ENCODE data around the gene FBXL13. TPM values are rescaled to one million over a fixed set of nuclear protein-coding genes. Genes with fewer than 3 reads are reported as not detected.

Gene FBXL13
- total and polyA plus RNA-seq, 10 of the 15 experiments (the other 5 are each of a cell fraction or from before 2014, with no cell fraction given), result 0.08 to 0.95 (median 0.28) TPM; not detected in 2

DNA sequence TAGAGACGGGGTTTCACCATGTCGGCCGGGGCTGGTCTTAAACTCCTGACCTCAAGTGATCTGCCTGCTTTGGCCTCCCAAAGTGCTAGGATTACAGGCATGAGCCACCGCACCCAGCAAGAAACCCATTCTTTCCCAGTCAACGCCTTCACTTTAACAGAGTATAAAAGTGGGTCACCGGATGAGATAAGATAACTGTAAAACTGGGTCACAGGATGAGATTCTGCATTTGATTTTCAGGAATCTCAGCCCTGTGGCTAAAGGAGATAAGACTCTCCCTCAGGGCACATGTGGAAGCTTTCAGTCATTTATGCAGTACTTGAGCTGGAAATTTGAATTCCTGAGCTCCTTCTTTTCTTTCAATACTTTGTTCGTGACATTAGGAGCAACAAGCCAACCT lies 91.0 kb downstream of the FBXL13 start:
- Histone ChIP-seq H3K4me1 (ENCODE audit: control insufficient read depth, insufficient read depth, low read length) (no peaks in the 10 kb centered on the region), H3K9me3 (replicated peaks; ENCODE audit: control insufficient read depth, insufficient read depth, low read length) (no peaks in the 10 kb centered on the region), H3K36me3 (ENCODE audit: control insufficient read depth in 2 of 2, insufficient read depth in 2 of 2, low read length in 1 of 2) (no peaks in the 10 kb centered on the region), H3K27me3 (replicated peaks in 1 of 2; ENCODE audit: control insufficient read depth in 2 of 2, insufficient read depth in 2 of 2, low read length in 1 of 2) (no peaks in the 10 kb centered on the region), H3K27ac (ENCODE audit: control insufficient read depth, insufficient read depth) (no peak overlapping the region), H3K79me2 (ENCODE audit: control insufficient read depth, insufficient read depth, low read length) (no peaks in the 10 kb centered on the region), H3K4me2 (ENCODE audit: control insufficient read depth, insufficient read depth) (no peak overlapping the region), H3K4me3 (no peak overlapping the region), H4K20me1 (ENCODE audit: control insufficient read depth, insufficient read depth) (no peaks in the 10 kb centered on the region), H3K9ac (ENCODE audit: control insufficient read depth, insufficient read depth, low read length) (no peak overlapping the region), H2AFZ (ENCODE audit: control insufficient read depth, low read depth, low read length) (no peak overlapping the region)
- intact Hi-C loops (cut with micrococcal nuclease; ENCODE audit: unreplicated experiment) (no loop called here), in situ Hi-C loops (cut with MboI) (no loop called here)
- TF ChIP-seq RELA (IDR thresholded peaks at IDR 0.05; ENCODE audit: borderline replicate concordance, partially characterized antibody), result no peak
- TF ChIP-seq, protein P1, sequence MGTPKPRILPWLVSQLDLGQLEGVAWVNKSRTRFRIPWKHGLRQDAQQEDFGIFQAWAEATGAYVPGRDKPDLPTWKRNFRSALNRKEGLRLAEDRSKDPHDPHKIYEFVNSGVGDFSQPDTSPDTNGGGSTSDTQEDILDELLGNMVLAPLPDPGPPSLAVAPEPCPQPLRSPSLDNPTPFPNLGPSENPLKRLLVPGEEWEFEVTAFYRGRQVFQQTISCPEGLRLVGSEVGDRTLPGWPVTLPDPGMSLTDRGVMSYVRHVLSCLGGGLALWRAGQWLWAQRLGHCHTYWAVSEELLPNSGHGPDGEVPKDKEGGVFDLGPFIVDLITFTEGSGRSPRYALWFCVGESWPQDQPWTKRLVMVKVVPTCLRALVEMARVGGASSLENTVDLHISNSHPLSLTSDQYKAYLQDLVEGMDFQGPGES (IDR thresholded peaks at IDR 0.05), result no peak
- no peak for TF ChIP-seq MYC (IDR thresholded peaks at IDR 0.05; ENCODE audit: insufficient read depth, insufficient read length, insufficient replicate concordance, low read length, severe bottlenecking)
- no TSS peak for BruUV-seq (replicated peaks)
- DNase-seq (ENCODE audit: low read depth, low spot score) (no peak), ATAC-seq (no peak), FAIRE-seq (no peak)
- ChIA-PET RAD21 (ENCODE audit: unreplicated experiment) (no interaction called here), CTCF (no interaction called here), SMC1A (ENCODE audit: uncharacterized antibody, unreplicated experiment) (no interaction called here), POLR2A (no interaction called here)
- 62% methylated on average over 7 of the region's 7 CpGs for WGBS (ENCODE audit: insufficient coverage, insufficient replicate concordance, low lambda C conversion rate, missing lambda C conversion rate)

DNA sequence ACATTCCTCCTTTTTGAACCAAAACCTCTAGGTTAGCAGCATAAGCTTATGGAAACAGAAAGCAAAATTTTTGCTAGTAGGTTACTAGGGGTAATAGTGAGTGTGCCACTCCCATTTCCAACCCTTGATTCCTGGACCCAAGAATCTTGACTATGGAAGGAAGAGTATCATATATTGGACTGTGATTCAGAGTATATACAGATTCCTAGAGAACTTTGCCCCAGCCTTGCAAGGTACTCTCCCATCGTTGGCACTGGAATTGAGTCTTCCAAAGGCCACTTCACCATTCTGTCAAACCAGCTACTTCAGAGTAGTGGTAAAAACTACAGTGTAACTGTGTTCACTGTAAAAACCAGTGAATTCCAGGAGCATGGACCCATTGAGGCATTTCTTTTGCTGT lies 92.4 kb downstream of the FBXL13 start:
- no peak overlapping the region for H3K27ac ChIP-seq (ENCODE audit: control insufficient read depth, insufficient read depth)
- no peaks in the 10 kb centered on the region for H3K4me1 ChIP-seq (ENCODE audit: control insufficient read depth, insufficient read depth, low read length)
- no TSS peak for BruUV-seq (replicated peaks)
- H3K36me3 ChIP-seq (ENCODE audit: control insufficient read depth in 2 of 2, insufficient read depth in 2 of 2, low read length in 1 of 2), result no peaks in the 10 kb centered on the region
- DNase-seq (ENCODE audit: low read depth, low spot score) (no peak), ATAC-seq (no peak), FAIRE-seq (no peak)
- no peak overlapping the region for H3K4me3 ChIP-seq
- H2AFZ ChIP-seq (ENCODE audit: control insufficient read depth, low read depth, low read length), result no peak overlapping the region
- TF ChIP-seq, protein P2, sequence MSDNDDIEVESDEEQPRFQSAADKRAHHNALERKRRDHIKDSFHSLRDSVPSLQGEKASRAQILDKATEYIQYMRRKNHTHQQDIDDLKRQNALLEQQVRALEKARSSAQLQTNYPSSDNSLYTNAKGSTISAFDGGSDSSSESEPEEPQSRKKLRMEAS (IDR thresholded peaks at IDR 0.05; ENCODE audit: low read depth, low read length), result no peak
- TF ChIP-seq, protein P3, sequence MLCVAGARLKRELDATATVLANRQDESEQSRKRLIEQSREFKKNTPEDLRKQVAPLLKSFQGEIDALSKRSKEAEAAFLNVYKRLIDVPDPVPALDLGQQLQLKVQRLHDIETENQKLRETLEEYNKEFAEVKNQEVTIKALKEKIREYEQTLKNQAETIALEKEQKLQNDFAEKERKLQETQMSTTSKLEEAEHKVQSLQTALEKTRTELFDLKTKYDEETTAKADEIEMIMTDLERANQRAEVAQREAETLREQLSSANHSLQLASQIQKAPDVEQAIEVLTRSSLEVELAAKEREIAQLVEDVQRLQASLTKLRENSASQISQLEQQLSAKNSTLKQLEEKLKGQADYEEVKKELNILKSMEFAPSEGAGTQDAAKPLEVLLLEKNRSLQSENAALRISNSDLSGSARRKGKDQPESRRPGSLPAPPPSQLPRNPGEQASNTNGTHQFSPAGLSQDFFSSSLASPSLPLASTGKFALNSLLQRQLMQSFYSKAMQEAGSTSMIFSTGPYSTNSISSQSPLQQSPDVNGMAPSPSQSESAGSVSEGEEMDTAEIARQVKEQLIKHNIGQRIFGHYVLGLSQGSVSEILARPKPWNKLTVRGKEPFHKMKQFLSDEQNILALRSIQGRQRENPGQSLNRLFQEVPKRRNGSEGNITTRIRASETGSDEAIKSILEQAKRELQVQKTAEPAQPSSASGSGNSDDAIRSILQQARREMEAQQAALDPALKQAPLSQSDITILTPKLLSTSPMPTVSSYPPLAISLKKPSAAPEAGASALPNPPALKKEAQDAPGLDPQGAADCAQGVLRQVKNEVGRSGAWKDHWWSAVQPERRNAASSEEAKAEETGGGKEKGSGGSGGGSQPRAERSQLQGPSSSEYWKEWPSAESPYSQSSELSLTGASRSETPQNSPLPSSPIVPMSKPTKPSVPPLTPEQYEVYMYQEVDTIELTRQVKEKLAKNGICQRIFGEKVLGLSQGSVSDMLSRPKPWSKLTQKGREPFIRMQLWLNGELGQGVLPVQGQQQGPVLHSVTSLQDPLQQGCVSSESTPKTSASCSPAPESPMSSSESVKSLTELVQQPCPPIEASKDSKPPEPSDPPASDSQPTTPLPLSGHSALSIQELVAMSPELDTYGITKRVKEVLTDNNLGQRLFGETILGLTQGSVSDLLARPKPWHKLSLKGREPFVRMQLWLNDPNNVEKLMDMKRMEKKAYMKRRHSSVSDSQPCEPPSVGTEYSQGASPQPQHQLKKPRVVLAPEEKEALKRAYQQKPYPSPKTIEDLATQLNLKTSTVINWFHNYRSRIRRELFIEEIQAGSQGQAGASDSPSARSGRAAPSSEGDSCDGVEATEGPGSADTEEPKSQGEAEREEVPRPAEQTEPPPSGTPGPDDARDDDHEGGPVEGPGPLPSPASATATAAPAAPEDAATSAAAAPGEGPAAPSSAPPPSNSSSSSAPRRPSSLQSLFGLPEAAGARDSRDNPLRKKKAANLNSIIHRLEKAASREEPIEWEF (IDR thresholded peaks at IDR 0.05; ENCODE audit: insufficient replicate concordance, low read depth, low read length), result no peak
- TF ChIP-seq SUPT20H (IDR thresholded peaks at IDR 0.05; ENCODE audit: borderline replicate concordance, control insufficient read depth, low read depth, low read length) (no peak), BMI1 (IDR thresholded peaks at IDR 0.05; ENCODE audit: borderline replicate concordance) (no peak), CBFB (IDR thresholded peaks at IDR 0.05; ENCODE audit: low read depth) (no peak), TCF3 (IDR thresholded peaks at IDR 0.05; ENCODE audit: borderline replicate concordance, insufficient read depth, low read depth, low read length) (no peak), POLR2AphosphoS5 (IDR thresholded peaks at IDR 0.05; ENCODE audit: low read length) (no peak)
- no peaks in the 10 kb centered on the region for H3K9me3 ChIP-seq (replicated peaks; ENCODE audit: control insufficient read depth, insufficient read depth, low read length)
- H4K20me1 ChIP-seq (ENCODE audit: control insufficient read depth, insufficient read depth), result no peaks in the 10 kb centered on the region
- in situ Hi-C loops (cut with MboI) (no loop called here), intact Hi-C loops (cut with micrococcal nuclease; ENCODE audit: unreplicated experiment) (no loop called here)
- no peak overlapping the region for H3K9ac ChIP-seq (ENCODE audit: control insufficient read depth, insufficient read depth, low read length)
- WGBS (ENCODE audit: insufficient coverage, insufficient replicate concordance, low lambda C conversion rate, missing lambda C conversion rate), result 0% methylated on average over 1 of the region's 1 CpG
- H3K27me3 ChIP-seq (replicated peaks in 1 of 2; ENCODE audit: control insufficient read depth in 2 of 2, insufficient read depth in 2 of 2, low read length in 1 of 2), result no peaks in the 10 kb centered on the region
- ChIA-PET SMC1A (ENCODE audit: uncharacterized antibody, unreplicated experiment) (no interaction called here), CTCF (interaction anchor here (0.6 kb wide), 1 partner anchor 522 kb away, joined by 3 read pairs; no protein-coding TSS in a partner anchor), RAD21 (ENCODE audit: unreplicated experiment) (no interaction called here), POLR2A (no interaction called here)
- no peak overlapping the region for H3K4me2 ChIP-seq (ENCODE audit: control insufficient read depth, insufficient read depth)
- no peaks in the 10 kb centered on the region for H3K79me2 ChIP-seq (ENCODE audit: control insufficient read depth, insufficient read depth, low read length)

All from GM12878 (cell line).